Kidney glomerular epithelial cell (primary cell): Measurements from ENCODE around the gene SLC5A9.
"Not testable (repeated sequence)": the region's sequence is repeated elsewhere in the genome, so short reads cannot be mapped to it uniquely, and the experiment has no call there.

Experiments
- DNase-seq: peaks from one replicate; lab custom pipeline; 2025; lab: John Stamatoyannopoulos, UW

SLC5A9 gene

DNA sequence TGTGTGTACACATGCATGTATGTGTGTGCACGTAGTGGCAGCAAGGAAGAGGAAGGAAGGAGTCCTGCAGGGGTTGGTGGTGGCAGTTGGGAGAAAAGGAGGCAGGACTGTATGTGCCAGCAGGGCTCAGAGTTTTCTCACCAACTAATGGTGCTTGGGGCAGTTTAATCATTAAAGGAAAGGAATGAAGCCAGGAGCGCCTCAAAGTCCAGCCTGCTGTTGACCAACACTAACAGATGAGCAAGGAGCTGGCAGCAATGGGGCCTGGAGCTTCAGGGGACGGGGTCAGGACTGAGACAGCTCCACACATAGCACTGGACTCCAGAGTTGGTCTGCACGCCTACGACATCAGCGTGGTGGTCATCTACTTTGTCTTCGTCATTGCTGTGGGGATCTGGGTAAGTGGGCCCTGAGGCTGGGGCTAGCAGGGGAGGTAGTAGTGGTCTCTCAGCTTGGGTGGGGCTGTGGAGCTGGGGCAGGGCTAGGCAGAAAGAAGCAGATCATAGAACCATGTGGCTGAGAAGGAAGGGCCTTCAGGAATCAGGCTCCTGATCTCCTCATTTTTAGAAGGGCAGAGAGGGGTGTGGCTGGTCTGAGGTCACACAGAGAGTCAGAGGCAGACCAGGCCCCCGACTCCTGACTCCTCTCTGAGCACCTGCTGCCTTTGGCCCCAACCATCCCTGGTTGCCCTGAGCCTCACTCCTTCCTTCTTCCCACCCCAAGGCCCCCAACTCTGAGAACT, at the start of gene SLC5A9:
Gene SLC5A9, plus strand, starts transcription at position 216 of the 742 bp plus-strand sequence. Its CDS starts 21 bp downstream, at position 237.
- DNase-seq = peak; percentile 22

- DNase-seq = no peak
These were observed 47.4 kb upstream of the SLC5A9 start for GRCh38 chr1:48175116-48175515.

GRCh38 chr1:48177257-48177656, 45.3 kb upstream of the SLC5A9 start:
- no peak for DNase-seq

- no peak for DNase-seq
These were observed 40.7 kb upstream of the SLC5A9 start for GRCh38 chr1:48181669-48182367.

- DNase-seq = peak; percentile 49
These were observed 40.1 kb upstream of the SLC5A9 start for GRCh38 chr1:48182439-48182838.

GRCh38 chr1:48186306-48186839, 36.1 kb upstream of the SLC5A9 start:
- DNase-seq = no peak

GRCh38 chr1:48187969-48188563, 34.5 kb upstream of the SLC5A9 start:
- DNase-seq = no peak

DNA sequence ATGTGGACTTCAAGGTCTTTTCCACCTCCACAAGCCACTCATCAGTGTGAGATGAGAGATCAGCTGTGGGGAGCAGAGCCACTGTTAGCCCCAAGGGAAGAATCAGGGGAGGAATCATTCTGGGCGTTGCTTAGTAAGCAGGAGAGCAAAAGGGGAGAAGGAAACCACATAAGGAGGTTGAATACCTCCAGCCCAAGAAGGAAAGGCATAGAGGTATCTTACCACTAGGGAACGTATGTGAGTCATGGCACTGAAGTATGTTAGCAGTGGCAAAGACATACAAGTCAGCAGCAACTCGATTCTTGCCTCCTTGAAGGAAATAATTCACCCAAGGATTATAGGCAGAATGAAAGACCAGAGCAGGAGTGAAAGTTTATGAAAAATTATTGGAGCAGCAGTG, 31.6 kb upstream of the SLC5A9 start:
- DNase-seq = no peak

DNA sequence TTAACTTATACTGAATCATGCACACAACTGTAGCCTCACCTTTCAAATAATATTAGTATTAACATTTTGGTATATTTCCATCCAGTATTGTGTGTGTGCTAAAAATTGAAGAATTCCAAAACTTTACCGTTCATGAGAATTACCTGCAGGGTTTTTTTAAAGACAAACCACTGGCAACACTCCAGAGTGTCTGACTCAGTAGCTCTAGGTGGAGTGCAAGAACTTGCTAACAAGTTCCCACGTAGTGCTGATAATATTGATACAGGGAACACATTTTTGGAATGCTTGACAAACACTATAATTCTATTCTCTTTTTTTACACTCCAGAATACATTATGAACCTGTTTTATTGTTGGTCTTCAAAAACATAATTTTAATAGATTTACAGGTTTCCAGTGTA, 27.7 kb upstream of the SLC5A9 start:
- DNase-seq = no peak

GRCh38 chr1:48196237-48196636, 26.3 kb upstream of the SLC5A9 start:
- no peak for DNase-seq

DNA sequence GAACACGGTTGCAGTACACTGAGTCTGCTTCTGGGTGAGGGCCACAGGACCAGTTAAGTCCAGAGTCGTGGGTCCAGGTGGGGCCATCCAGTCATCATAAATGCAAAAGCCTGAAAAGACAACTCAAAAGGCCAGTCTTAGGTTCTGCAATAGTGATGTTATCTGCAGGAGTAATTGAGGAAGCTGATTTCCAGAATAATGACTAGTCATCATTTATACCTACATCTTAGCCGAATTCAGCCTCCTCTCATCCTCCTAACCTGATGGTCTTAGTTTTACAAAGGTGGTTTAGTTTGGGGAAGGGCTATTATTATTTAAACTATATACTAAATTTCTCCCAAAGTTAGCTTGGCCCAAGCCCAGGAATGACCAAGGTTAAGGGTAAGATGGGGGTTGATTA, 23.5 kb upstream of the SLC5A9 start:
- no peak for DNase-seq

DNA sequence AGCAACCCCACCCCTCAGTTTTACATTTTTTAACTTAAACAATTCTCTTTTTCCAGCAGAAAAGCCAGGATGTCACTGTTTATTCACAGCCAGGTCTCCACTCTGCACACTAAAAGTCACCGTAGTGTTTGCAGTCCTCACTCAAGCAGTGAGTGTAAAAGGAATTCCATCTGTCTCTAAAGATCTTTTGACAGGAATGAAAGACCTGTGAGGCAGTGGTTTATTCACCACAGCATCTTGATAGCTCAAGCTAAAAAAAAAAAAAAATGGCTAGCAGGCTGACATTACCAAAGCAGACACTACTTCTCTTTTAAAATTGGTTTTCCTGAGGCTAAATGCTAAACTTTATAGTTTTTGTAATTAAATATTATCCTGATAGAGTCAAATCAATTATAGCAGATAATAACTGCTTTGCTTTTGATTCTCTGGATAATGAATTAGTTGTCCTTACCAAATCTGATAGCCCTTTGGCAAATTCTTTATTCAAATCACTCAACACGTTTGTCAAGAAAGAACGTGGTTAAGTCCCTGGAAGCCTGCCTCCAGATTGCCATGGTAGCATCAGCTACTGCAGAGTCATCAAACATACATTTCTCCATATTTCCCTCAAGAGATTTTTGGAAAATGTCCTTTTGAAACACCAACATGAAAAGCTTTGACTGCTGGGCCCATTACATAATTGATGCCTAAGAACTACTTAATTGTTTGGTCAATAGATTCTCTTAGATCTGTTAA, 22.2 kb upstream of the SLC5A9 start:
- no peak for DNase-seq

- peak; percentile 86 for DNase-seq
These were observed 20.3 kb upstream of the SLC5A9 start for GRCh38 chr1:48202030-48202752.

DNA sequence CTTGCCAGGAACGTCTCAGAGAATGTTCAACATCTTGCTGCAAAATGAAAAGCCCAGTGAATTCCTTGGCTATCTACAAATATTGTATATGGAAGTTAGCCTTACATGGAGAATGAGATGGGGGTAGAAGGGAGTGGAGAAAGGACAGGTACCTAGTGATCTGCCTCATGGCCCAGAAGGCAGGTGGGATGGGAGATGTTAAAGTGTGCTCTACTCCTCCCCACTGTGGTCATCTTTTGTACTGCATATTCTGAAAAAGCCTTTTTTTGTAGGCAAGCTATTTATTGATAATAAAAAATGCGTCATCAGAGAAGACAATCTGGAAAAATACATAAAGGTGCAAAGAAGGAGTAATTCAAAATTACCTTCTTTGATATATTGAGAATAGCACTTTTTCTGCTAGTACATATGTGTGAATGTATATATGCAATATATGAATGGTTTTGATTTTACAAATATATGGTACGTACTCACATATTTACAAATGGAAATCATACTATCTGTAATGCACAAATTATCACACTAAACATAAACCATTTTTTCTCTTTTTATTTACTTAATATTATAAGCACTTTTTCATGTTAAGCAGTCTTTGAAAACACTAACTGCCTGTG, 19.1 kb upstream of the SLC5A9 start:
- peak; percentile 30 for DNase-seq

- DNase-seq = no peak
These were observed 17.0 kb upstream of the SLC5A9 start for GRCh38 chr1:48205522-48205921.

DNA sequence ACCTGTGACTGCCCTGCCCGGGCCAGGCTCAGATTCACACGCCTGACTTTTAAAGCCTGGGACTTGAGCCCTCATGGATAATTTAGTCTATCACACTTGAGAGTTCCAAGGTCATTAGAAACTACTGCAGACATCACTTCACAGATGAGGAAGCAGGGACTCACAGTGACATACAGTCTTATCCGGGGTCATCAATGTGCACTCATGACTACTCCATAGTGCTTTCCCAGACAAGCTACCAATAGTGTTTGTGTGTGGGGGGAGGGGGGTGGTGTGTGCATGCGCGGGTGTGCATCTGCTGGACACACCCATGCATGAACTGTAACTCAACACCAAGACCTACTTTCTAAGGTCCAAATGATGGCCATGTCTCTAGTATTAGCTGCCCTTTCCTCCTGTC, 16.1 kb upstream of the SLC5A9 start:
- DNase-seq = no peak

DNA sequence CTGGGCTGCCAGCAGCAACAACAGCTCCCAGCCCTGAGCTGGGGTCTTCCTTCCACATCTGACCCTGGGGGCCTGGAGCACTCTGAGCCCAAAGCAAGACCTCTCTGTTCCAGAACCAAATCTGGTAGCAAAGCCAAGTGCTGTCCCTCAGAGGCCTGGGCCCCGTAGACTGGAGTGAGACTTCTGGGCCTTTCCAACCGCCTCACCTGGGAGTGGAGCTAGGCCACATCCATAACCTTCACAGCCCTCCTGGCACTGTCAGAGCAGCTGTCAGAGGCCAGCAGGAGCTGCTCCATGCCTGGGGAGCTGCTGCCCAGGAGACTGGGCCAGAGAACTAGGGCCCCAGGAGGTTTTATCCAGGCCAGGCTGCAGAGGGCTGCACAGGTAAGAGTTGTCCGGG, 15.4 kb upstream of the SLC5A9 start:
- no peak for DNase-seq

DNA sequence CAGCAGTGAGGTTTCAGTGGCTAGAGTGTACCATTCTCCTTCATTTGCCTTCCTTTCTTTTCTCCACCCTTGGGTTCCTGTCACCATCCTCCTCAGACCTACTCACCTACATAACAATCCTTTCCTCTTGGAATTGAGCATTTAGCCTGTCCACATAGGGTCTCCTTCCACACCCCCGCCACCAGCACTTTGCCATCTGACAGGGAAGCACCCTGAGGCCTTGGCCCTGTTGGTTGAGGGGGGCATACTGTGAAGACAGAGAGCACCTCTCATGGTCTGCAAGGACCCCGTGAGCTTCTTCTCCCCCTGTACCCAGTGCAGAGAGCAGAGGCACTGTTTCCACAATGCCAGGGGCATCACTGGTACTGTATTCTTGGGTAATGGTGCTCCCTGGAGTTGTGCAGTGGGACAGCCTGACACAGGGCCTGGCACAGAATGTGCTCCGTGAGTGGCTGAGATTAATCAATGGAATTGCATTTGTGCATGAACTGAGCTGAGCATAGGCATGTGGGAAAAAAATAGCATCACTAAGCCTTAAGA, 14.9 kb upstream of the SLC5A9 start:
- no peak for DNase-seq

GRCh38 chr1:48208251-48208650, 14.3 kb upstream of the SLC5A9 start:
- no peak for DNase-seq

GRCh38 chr1:48208652-48209051, 13.9 kb upstream of the SLC5A9 start:
- no peak for DNase-seq

DNA sequence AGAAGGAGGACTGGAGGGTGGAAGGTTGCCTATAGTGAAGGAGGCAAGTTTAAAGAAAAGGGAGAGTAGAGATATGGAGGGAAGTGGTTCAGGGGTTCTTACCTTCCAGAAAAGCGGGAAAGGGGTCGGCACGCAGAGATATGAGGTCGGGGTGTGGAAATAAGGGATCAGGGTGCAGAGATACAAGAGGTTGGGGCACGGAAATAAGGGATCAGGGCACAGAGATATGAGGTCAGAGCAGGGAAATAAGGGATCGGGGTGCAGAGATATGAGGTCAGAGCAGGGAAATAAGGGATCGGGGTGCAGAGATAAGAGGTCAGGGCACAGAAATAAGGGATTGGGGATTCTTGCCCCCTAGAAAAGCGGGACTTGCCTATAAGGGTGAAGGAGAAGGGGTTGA, 9.1 kb upstream of the SLC5A9 start:
- DNase-seq = not testable (repeated sequence)
